ENCODE results near the gene CORO1A. TPM values are rescaled to one million over a fixed set of nuclear protein-coding genes. Genes with fewer than 3 reads are reported as not detected.
"Not testable (repeated sequence)": the region's sequence is repeated elsewhere in the genome, so short reads cannot be mapped to it uniquely, and the experiment has no call there.

Gene CORO1A
- total RNA-seq, 1 donor from 2014 or later: 8.4 TPM

GRCh38 chr16:30197001-30197400 is 13.6 kb downstream of the CORO1A start:
- H3K27ac ChIP-seq (ENCODE audit: low read depth, low read length); H3K9ac ChIP-seq (ENCODE audit: low read depth in 1 of 3, low read length in 3 of 3); H3K27me3 ChIP-seq (ENCODE audit: control insufficient read depth in 3 of 3, insufficient read depth in 3 of 3, low read length in 3 of 3); H3K36me3 ChIP-seq (ENCODE audit: control insufficient read depth in 3 of 3, insufficient read depth in 3 of 3, low read length in 3 of 3); H3K9me3 ChIP-seq (ENCODE audit: control insufficient read depth in 3 of 3, low read length in 3 of 3); H3K4me1 ChIP-seq (ENCODE audit: control insufficient read depth in 3 of 3, insufficient read depth in 3 of 3, low read length in 3 of 3); H3K4me3 ChIP-seq (ENCODE audit: low read length in 3 of 3): not testable (repeated sequence)

GRCh38 chr16:30199049-30199448 is 15.6 kb downstream of the CORO1A start, which contains the start of gene SULT1A3:
SULT1A3 (plus strand) TSS chr16:30199255; CDS start chr16:30200729, 1,474 bp downstream.
- not testable (repeated sequence) for H3K9ac ChIP-seq (ENCODE audit: low read depth in 1 of 3, low read length in 3 of 3); H3K36me3 ChIP-seq (ENCODE audit: control insufficient read depth in 3 of 3, insufficient read depth in 3 of 3, low read length in 3 of 3); H3K4me3 ChIP-seq (ENCODE audit: low read length in 3 of 3); H3K27me3 ChIP-seq (ENCODE audit: control insufficient read depth in 3 of 3, insufficient read depth in 3 of 3, low read length in 3 of 3); H3K27ac ChIP-seq (ENCODE audit: low read depth, low read length); H3K9me3 ChIP-seq (ENCODE audit: control insufficient read depth in 3 of 3, low read length in 3 of 3); H3K4me1 ChIP-seq (ENCODE audit: control insufficient read depth in 3 of 3, insufficient read depth in 3 of 3, low read length in 3 of 3)

GRCh38 chr16:30199608-30200343 is 16.4 kb downstream of the CORO1A start:
- H3K27me3 ChIP-seq (ENCODE audit: control insufficient read depth in 3 of 3, insufficient read depth in 3 of 3, low read length in 3 of 3); H3K9ac ChIP-seq (ENCODE audit: low read depth in 1 of 3, low read length in 3 of 3); H3K27ac ChIP-seq (ENCODE audit: low read depth, low read length); H3K9me3 ChIP-seq (ENCODE audit: control insufficient read depth in 3 of 3, low read length in 3 of 3); H3K36me3 ChIP-seq (ENCODE audit: control insufficient read depth in 3 of 3, insufficient read depth in 3 of 3, low read length in 3 of 3); H3K4me1 ChIP-seq (ENCODE audit: control insufficient read depth in 3 of 3, insufficient read depth in 3 of 3, low read length in 3 of 3); H3K4me3 ChIP-seq (ENCODE audit: low read length in 3 of 3): not testable (repeated sequence)

GRCh38 chr16:30205541-30206236 is 22.3 kb downstream of the CORO1A start:
- not testable (repeated sequence) for H3K27me3 ChIP-seq (ENCODE audit: control insufficient read depth in 3 of 3, insufficient read depth in 3 of 3, low read length in 3 of 3); H3K9ac ChIP-seq (ENCODE audit: low read depth in 1 of 3, low read length in 3 of 3); H3K27ac ChIP-seq (ENCODE audit: low read depth, low read length); H3K36me3 ChIP-seq (ENCODE audit: control insufficient read depth in 3 of 3, insufficient read depth in 3 of 3, low read length in 3 of 3); H3K4me1 ChIP-seq (ENCODE audit: control insufficient read depth in 3 of 3, insufficient read depth in 3 of 3, low read length in 3 of 3); H3K9me3 ChIP-seq (ENCODE audit: control insufficient read depth in 3 of 3, low read length in 3 of 3)
- H3K4me3 ChIP-seq (ENCODE audit: low read length in 3 of 3): peak overlapping the region in 1 of 3 donors; percentile 49

GRCh38 chr16:30206252-30206651 is 22.9 kb downstream of the CORO1A start:
- H3K9me3 ChIP-seq (ENCODE audit: control insufficient read depth in 3 of 3, low read length in 3 of 3); H3K36me3 ChIP-seq (ENCODE audit: control insufficient read depth in 3 of 3, insufficient read depth in 3 of 3, low read length in 3 of 3); H3K27me3 ChIP-seq (ENCODE audit: control insufficient read depth in 3 of 3, insufficient read depth in 3 of 3, low read length in 3 of 3); H3K4me3 ChIP-seq (ENCODE audit: low read length in 3 of 3); H3K4me1 ChIP-seq (ENCODE audit: control insufficient read depth in 3 of 3, insufficient read depth in 3 of 3, low read length in 3 of 3); H3K9ac ChIP-seq (ENCODE audit: low read depth in 1 of 3, low read length in 3 of 3); H3K27ac ChIP-seq (ENCODE audit: low read depth, low read length): not testable (repeated sequence)

GRCh38 chr16:30207063-30207704 is 23.8 kb downstream of the CORO1A start:
- H3K36me3 ChIP-seq (ENCODE audit: control insufficient read depth in 3 of 3, insufficient read depth in 3 of 3, low read length in 3 of 3); H3K27ac ChIP-seq (ENCODE audit: low read depth, low read length); H3K27me3 ChIP-seq (ENCODE audit: control insufficient read depth in 3 of 3, insufficient read depth in 3 of 3, low read length in 3 of 3); H3K4me1 ChIP-seq (ENCODE audit: control insufficient read depth in 3 of 3, insufficient read depth in 3 of 3, low read length in 3 of 3); H3K4me3 ChIP-seq (ENCODE audit: low read length in 3 of 3); H3K9me3 ChIP-seq (ENCODE audit: control insufficient read depth in 3 of 3, low read length in 3 of 3); H3K9ac ChIP-seq (ENCODE audit: low read depth in 1 of 3, low read length in 3 of 3): not testable (repeated sequence)

- not testable (repeated sequence) for H3K27me3 ChIP-seq (ENCODE audit: control insufficient read depth in 3 of 3, insufficient read depth in 3 of 3, low read length in 3 of 3); H3K4me1 ChIP-seq (ENCODE audit: control insufficient read depth in 3 of 3, insufficient read depth in 3 of 3, low read length in 3 of 3); H3K27ac ChIP-seq (ENCODE audit: low read depth, low read length); H3K4me3 ChIP-seq (ENCODE audit: low read length in 3 of 3); H3K9ac ChIP-seq (ENCODE audit: low read depth in 1 of 3, low read length in 3 of 3); H3K36me3 ChIP-seq (ENCODE audit: control insufficient read depth in 3 of 3, insufficient read depth in 3 of 3, low read length in 3 of 3); H3K9me3 ChIP-seq (ENCODE audit: control insufficient read depth in 3 of 3, low read length in 3 of 3)
Measured at GRCh38 chr16:30209032-30209431, 25.6 kb downstream of the CORO1A start.

- H3K9ac ChIP-seq (ENCODE audit: low read depth in 1 of 3, low read length in 3 of 3); H3K4me1 ChIP-seq (ENCODE audit: control insufficient read depth in 3 of 3, insufficient read depth in 3 of 3, low read length in 3 of 3); H3K9me3 ChIP-seq (ENCODE audit: control insufficient read depth in 3 of 3, low read length in 3 of 3); H3K27ac ChIP-seq (ENCODE audit: low read depth, low read length); H3K36me3 ChIP-seq (ENCODE audit: control insufficient read depth in 3 of 3, insufficient read depth in 3 of 3, low read length in 3 of 3); H3K4me3 ChIP-seq (ENCODE audit: low read length in 3 of 3); H3K27me3 ChIP-seq (ENCODE audit: control insufficient read depth in 3 of 3, insufficient read depth in 3 of 3, low read length in 3 of 3): not testable (repeated sequence)
Measured at GRCh38 chr16:30211414-30211813, 28.0 kb downstream of the CORO1A start.

- not testable (repeated sequence) for H3K36me3 ChIP-seq (ENCODE audit: control insufficient read depth in 3 of 3, insufficient read depth in 3 of 3, low read length in 3 of 3); H3K9ac ChIP-seq (ENCODE audit: low read depth in 1 of 3, low read length in 3 of 3); H3K4me3 ChIP-seq (ENCODE audit: low read length in 3 of 3); H3K27me3 ChIP-seq (ENCODE audit: control insufficient read depth in 3 of 3, insufficient read depth in 3 of 3, low read length in 3 of 3); H3K4me1 ChIP-seq (ENCODE audit: control insufficient read depth in 3 of 3, insufficient read depth in 3 of 3, low read length in 3 of 3); H3K9me3 ChIP-seq (ENCODE audit: control insufficient read depth in 3 of 3, low read length in 3 of 3); H3K27ac ChIP-seq (ENCODE audit: low read depth, low read length)
Measured at GRCh38 chr16:30217082-30217481, 33.7 kb downstream of the CORO1A start.
